IPS-20b (cell line): ENCODE data around the gene P4HB.

Source experiments
- H3K27ac ChIP-seq: one replicate; pipeline ENCODE4 v1.5.1; 2013; ENCODE audit warnings: low read length
- H3K27me3 ChIP-seq: 2 replicates; pipeline ENCODE4 v1.6.1; 2013; ENCODE audit warnings: mild to moderate bottlenecking, low read length, inconsistent platforms; ENCODE audit not compliant: insufficient read depth
- H3K36me3 ChIP-seq: 2 replicates; pipeline ENCODE4 v1.6.1; 2013; ENCODE audit warnings: low read depth, mild to moderate bottlenecking, inconsistent platforms, low read length, moderate library complexity; ENCODE audit not compliant: insufficient read depth
- H3K4me1 ChIP-seq: 2 replicates; pipeline ENCODE4 v1.6.1; 2013; ENCODE audit warnings: mild to moderate bottlenecking, control low read depth, inconsistent platforms, low read length, moderate library complexity; ENCODE audit not compliant: insufficient read depth
- H3K4me3 ChIP-seq: 2 replicates; pipeline ENCODE4 v1.5.1; 2013; ENCODE audit warnings: mild to moderate bottlenecking, low read length, inconsistent platforms
- H3K9ac ChIP-seq: 2 replicates; pipeline ENCODE4 v1.6.1; 2013; ENCODE audit warnings: low read depth, mild to moderate bottlenecking, inconsistent platforms, low read length, moderate library complexity
- H3K9me3 ChIP-seq: 2 replicates; pipeline ENCODE4 v1.6.1; 2013; ENCODE audit warnings: mild to moderate bottlenecking, low read depth, low read length, inconsistent platforms; ENCODE audit not compliant: insufficient read depth

P4HB gene

GRCh38 chr17:81870981-81871386 lies 10.6 kb upstream of the P4HB start, which contains the start of gene ARHGDIA:
Gene ARHGDIA, minus strand, starts transcription at chr17:81871337. Its CDS starts 1,407 bp downstream, at chr17:81869930.
- Histone ChIP-seq H3K27ac (peak within 1 kb of the TSS; percentile 76), H3K27me3 (no peaks in the 10 kb centered on the region), H3K36me3 (peaks cover 7% of the 10 kb centered on the region; the same call in 1 of the 2 replicates), H3K4me3 (peak within 1 kb of the TSS; percentile 91), H3K9ac (peak within 1 kb of the TSS; percentile 98), H3K9me3 (no peaks in the 10 kb centered on the region), H3K4me1 (no peaks in the 10 kb centered on the region)

GRCh38 chr17:81870131-81870980 lies 10.0 kb upstream of the P4HB start:
- no peaks in the 10 kb centered on the region for H3K27me3 ChIP-seq
- H3K9ac ChIP-seq = peak overlapping the region; percentile 81; the same call in 1 of the 2 replicates
- H3K4me3 ChIP-seq = peak overlapping the region; percentile 89
- no peaks in the 10 kb centered on the region for H3K4me1 ChIP-seq
- H3K27ac ChIP-seq = no peak overlapping the region
- peaks cover 14% of the 10 kb centered on the region; the same call in 1 of the 2 replicates for H3K36me3 ChIP-seq
- H3K9me3 ChIP-seq = no peaks in the 10 kb centered on the region

- Histone ChIP-seq H3K36me3 (peaks cover 17% of the 10 kb centered on the region; the same call in 1 of the 2 replicates), H3K9me3 (no peaks in the 10 kb centered on the region), H3K27ac (no peak overlapping the region), H3K27me3 (no peaks in the 10 kb centered on the region), H3K4me1 (no peaks in the 10 kb centered on the region), H3K9ac (peak overlapping the region; percentile 81), H3K4me3 (peak overlapping the region; percentile 89)
Measured at GRCh38 chr17:81869221-81870130, 9.1 kb upstream of the P4HB start.

- Histone ChIP-seq H3K9me3 (no peaks in the 10 kb centered on the region), H3K27ac (no peak overlapping the region), H3K4me3 (no peak overlapping the region), H3K4me1 (no peaks in the 10 kb centered on the region), H3K9ac (no peak overlapping the region), H3K36me3 (peaks cover 24% of the 10 kb centered on the region), H3K27me3 (no peaks in the 10 kb centered on the region)
Measured at GRCh38 chr17:81868674-81869220, 8.4 kb upstream of the P4HB start.

GRCh38 chr17:81867991-81868673 lies 7.8 kb upstream of the P4HB start:
- Histone ChIP-seq H3K9me3 (no peaks in the 10 kb centered on the region), H3K4me1 (no peaks in the 10 kb centered on the region), H3K27ac (no peak overlapping the region), H3K4me3 (no peak overlapping the region), H3K27me3 (no peaks in the 10 kb centered on the region), H3K36me3 (peaks cover 30% of the 10 kb centered on the region), H3K9ac (peak overlapping the region; percentile 45)

GRCh38 chr17:81867170-81867990 lies 7.0 kb upstream of the P4HB start:
- Histone ChIP-seq H3K9me3 (no peaks in the 10 kb centered on the region), H3K9ac (peak overlapping the region; percentile 45; the same call in 1 of the 2 replicates), H3K4me3 (no peak overlapping the region), H3K27ac (peak overlapping the region; percentile 28), H3K4me1 (no peaks in the 10 kb centered on the region), H3K36me3 (peaks cover 36% of the 10 kb centered on the region), H3K27me3 (no peaks in the 10 kb centered on the region)

- no peaks in the 10 kb centered on the region for H3K4me1 ChIP-seq
- peaks cover 36% of the 10 kb centered on the region for H3K36me3 ChIP-seq
- H3K27ac ChIP-seq = peak overlapping the region; percentile 28
- H3K4me3 ChIP-seq = no peak overlapping the region
- no peaks in the 10 kb centered on the region for H3K27me3 ChIP-seq
- H3K9ac ChIP-seq = peak overlapping the region; percentile 45; the same call in 1 of the 2 replicates
- H3K9me3 ChIP-seq = no peaks in the 10 kb centered on the region
Measured at GRCh38 chr17:81866440-81867169, 6.3 kb upstream of the P4HB start.

- Histone ChIP-seq H3K36me3 (peaks cover 36% of the 10 kb centered on the region), H3K27ac (no peak overlapping the region), H3K4me1 (no peaks in the 10 kb centered on the region), H3K9me3 (no peaks in the 10 kb centered on the region), H3K9ac (no peak overlapping the region), H3K27me3 (no peaks in the 10 kb centered on the region), H3K4me3 (no peak overlapping the region)
Measured at GRCh38 chr17:81865733-81866439, 5.6 kb upstream of the P4HB start.

GRCh38 chr17:81865358-81865732 lies 5.0 kb upstream of the P4HB start:
- Histone ChIP-seq H3K27me3 (no peaks in the 10 kb centered on the region), H3K4me3 (no peak overlapping the region), H3K9ac (no peak overlapping the region), H3K27ac (no peak overlapping the region), H3K36me3 (peaks cover 36% of the 10 kb centered on the region), H3K4me1 (no peaks in the 10 kb centered on the region), H3K9me3 (no peaks in the 10 kb centered on the region)
